GM12878 (cell line): ENCODE data around the gene COX19. TPM values are rescaled to one million over a fixed set of nuclear protein-coding genes. Genes with fewer than 3 reads are reported as not detected.

Source experiments
- ATAC-seq: fragments of 200-7000 bp; cut with Tn5 transposase; 3 replicates; pipeline ENCODE4 v1.9.1; 2020; ENCODE audit warnings: mild to moderate bottlenecking, moderate library complexity
- BruUV-seq: library from RNA; stranded (reverse); fragments of 400-500 nt; replicated peaks from 2 replicates; lab custom pipeline; 2021; lab: Mats Ljungman, UMichigan
- CTCF ChIA-PET: fragments of 300-600 bp; sonication (Branson Sonifier 250); formaldehyde crosslinking; extraction: SDS; loops from one replicate; lab custom pipeline; 2021; ENCODE audit warnings: inconsistent platforms; lab: Yijun Ruan, JAX
- POLR2A ChIA-PET: fragments of 350-600 bp; formaldehyde crosslinking; extraction: SDS; loops from one replicate; lab custom pipeline; 2021; ENCODE audit warnings: inconsistent platforms; lab: Charles Lee
- RAD21 ChIA-PET: fragments of 300-600 bp; sonication (Branson Sonifier 250); formaldehyde crosslinking; loops from one replicate; lab custom pipeline; 2023; ENCODE audit warnings: antibody characterized with exemption; ENCODE audit not compliant: unreplicated experiment; lab: Charles Lee
- SMC1A ChIA-PET: fragments of 300-600 bp; sonication (Branson Sonifier 250); formaldehyde crosslinking; loops from one replicate; lab custom pipeline; 2023; ENCODE audit not compliant: unreplicated experiment, uncharacterized antibody; lab: Charles Lee
- DNase-seq: peaks from one replicate; pipeline ENCODE4 v3.0.0-alpha.2; 2011; ENCODE audit warnings: low read depth, low spot score
- FAIRE-seq: peaks from 3 replicates; lab custom pipeline; 2011; peaks lifted over from hg19 to GRCh38; lab: Jason Lieb, UNC
- H2AFZ ChIP-seq: 2 replicates; pipeline ENCODE4 v1.6.0; 2011; ENCODE audit warnings: low read depth, low read length, control low read depth; ENCODE audit not compliant: control insufficient read depth
- H3K27ac ChIP-seq: 2 replicates; pipeline ENCODE4 v1.5.1; 2011; ENCODE audit warnings: control low read depth; ENCODE audit not compliant: control insufficient read depth, insufficient read depth
- H3K27me3 ChIP-seq, 2 experiments: replicated peaks in 1 of 2; 2 replicates each; pipeline versions ENCODE4 v1.6.0 to v1.6.1; 2011; ENCODE audit warnings: low read length in 1 of 2; ENCODE audit not compliant: control insufficient read depth in 2 of 2, insufficient read depth in 2 of 2
- H3K36me3 ChIP-seq, 2 experiments: 2 replicates each; pipeline ENCODE4 v1.5.1; 2011; ENCODE audit warnings: low read length in 1 of 2; ENCODE audit not compliant: control insufficient read depth in 2 of 2, insufficient read depth in 2 of 2
- H3K4me1 ChIP-seq: 2 replicates; pipeline ENCODE4 v1.6.1; 2011; ENCODE audit warnings: mild to moderate bottlenecking, low read length, moderate library complexity, mixed read lengths; ENCODE audit not compliant: control insufficient read depth, insufficient read depth
- H3K4me2 ChIP-seq: 2 replicates; pipeline ENCODE4 v1.6.0; 2011; ENCODE audit warnings: control low read depth; ENCODE audit not compliant: control insufficient read depth, insufficient read depth
- H3K4me3 ChIP-seq: fragments of 200-600 bp; sonication (generic); 2 replicates; pipeline ENCODE4 v1.5.1; 2016
- H3K79me2 ChIP-seq: 2 replicates; pipeline ENCODE4 v1.6.0; 2011; ENCODE audit warnings: low read length; ENCODE audit not compliant: control insufficient read depth, insufficient read depth
- H3K9ac ChIP-seq: 2 replicates; pipeline ENCODE4 v1.8.0; 2011; ENCODE audit warnings: low read length, control low read depth, mixed read lengths; ENCODE audit not compliant: control insufficient read depth, insufficient read depth
- H3K9me3 ChIP-seq: replicated peaks from 3 replicates; pipeline ENCODE4 v1.5.1; 2011; ENCODE audit warnings: mild to moderate bottlenecking, low read length; ENCODE audit not compliant: control insufficient read depth, insufficient read depth
- H4K20me1 ChIP-seq: 2 replicates; pipeline ENCODE4 v1.6.0; 2011; ENCODE audit not compliant: control insufficient read depth, insufficient read depth
- NR2C2 ChIP-seq: IDR thresholded peaks from 2 replicates; pipeline ENCODE4 v1.6.1; 2011; ENCODE audit warnings: borderline replicate concordance, low read depth; ENCODE audit not compliant: control insufficient read depth, insufficient read length
- POLR2A ChIP-seq: IDR thresholded peaks from 2 replicates; pipeline ENCODE4 v1.6.1; 2011; ENCODE audit warnings: low read depth, mild to moderate bottlenecking, low read length
- SRF ChIP-seq, 2 experiments: IDR thresholded peaks; 2 replicates each; pipeline ENCODE4 v1.6.1; 2011; ENCODE audit warnings: low read depth in 2 of 2, low read length in 2 of 2, mild to moderate bottlenecking in 1 of 2, moderate library complexity in 1 of 2
- WGBS: methylation state at CpG from one replicate; pipeline ENCODE4 v1.1.6; 2016; ENCODE audit warnings: low lambda C conversion rate; ENCODE audit not compliant: insufficient replicate concordance, insufficient coverage; ENCODE audit errors: missing lambda C conversion rate; 5-methylcytosine and 5-hydroxymethylcytosine counted together
- in situ Hi-C: fragments of 300-500 bp; cut with MboI; formaldehyde crosslinking; loops from 9 replicates; pipeline ENCODE4 v1.14.3; 2018; ENCODE audit warnings: mixed read lengths
- intact Hi-C: fragments of 100-400 bp; cut with micrococcal nuclease; formaldehyde crosslinking; loops from one replicate; pipeline ENCODE4 v1.14.2; 2022; ENCODE audit not compliant: unreplicated experiment
- polyA plus RNA-seq, 11 experiments: library from polyadenylated mRNA; depleted of rRNA in 4 of 11; unstranded in 6 of 11; stranded (reverse) in 5 of 11; fragments of >200 nt; fragmentation: Nextera tagmentation in 4 of 11; fragmentation: Illumina TruSeq in 1 of 11; extraction: Ambion mirVana in 4 of 11; extraction: Trizol in 1 of 11; gene quantifications; 1 replicate in 1 of 11; 2 replicates in 10 of 11; pipeline versions ENCODE4 v1.2.1 to v1.2.3, GENCODE V29; 2011 to 2016; ENCODE audit warnings: inconsistent platforms in 2 of 11, missing spikeins in 2 of 11, low read depth in 1 of 11
- total RNA-seq, 4 experiments: library from RNA; depleted of rRNA in 3 of 4; stranded (reverse); fragments of >200 nt in 3 of 4; fragmentation: Illumina TruSeq in 1 of 4; extraction: Trizol in 1 of 4; gene quantifications; 2 replicates each; pipeline versions ENCODE4 v1.2.1 to v1.2.3, GENCODE V29; 2013 to 2021

COX19 gene
- total and polyA plus RNA-seq, 10 of the 15 experiments (the other 5 are each of a cell fraction or from before 2014, with no cell fraction given) = 3.7 to 17.9 (median 10.8) TPM

DNA sequence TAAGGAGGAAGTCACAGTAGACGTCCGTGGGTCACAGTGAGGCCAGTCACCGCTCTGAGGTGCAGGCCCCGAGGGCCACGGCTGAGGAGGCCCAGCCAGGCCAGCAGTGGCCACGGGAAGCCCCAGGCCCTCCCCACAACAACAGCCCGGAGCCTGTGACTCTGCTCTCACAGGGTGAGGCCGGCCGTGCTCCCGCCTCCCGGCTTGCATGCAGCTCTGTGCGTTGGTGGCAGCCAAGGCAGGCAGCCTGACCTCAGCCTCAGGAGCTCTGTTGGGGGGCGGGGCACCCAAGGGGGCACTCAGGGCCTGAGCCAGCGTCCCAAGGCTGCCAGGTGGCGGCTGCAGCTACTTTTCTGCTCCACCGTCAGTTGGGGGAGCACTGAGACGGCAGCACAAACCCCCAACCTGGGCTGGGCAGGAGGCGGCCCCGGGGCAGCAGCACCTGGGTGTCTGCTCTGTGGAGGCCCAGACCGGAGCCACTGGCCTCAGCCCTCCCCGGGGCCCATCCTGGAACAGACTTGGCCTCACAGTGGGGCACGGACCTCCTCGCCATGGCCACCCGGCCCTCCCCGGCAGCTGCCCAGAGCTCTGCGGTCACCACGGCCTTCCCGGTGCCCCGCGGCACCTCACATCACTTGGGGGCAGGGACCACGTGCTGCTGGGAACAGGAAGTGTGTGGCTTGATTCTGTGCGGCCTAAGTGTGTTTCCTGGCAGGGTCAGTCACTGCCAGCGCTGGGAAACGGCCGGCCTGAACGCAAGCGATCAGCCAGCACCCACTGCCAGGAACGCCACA, 20.9 kb upstream of the COX19 start:
- H3K4me1 ChIP-seq = peaks cover 20% of the 10 kb centered on the region
- no peaks in the 10 kb centered on the region for H3K9me3 ChIP-seq
- intact Hi-C loops (no loop called here), in situ Hi-C loops (loop anchor here (5.0 kb wide), 1 partner anchor 66 kb away; no protein-coding TSS in a partner anchor)
- BruUV-seq = no TSS peak
- RAD21 ChIA-PET = interaction anchor here (0.7 to 4.8 kb wide), 3 partner anchors 28 to 90 kb away, joined by 3 to 196 read pairs (median 59); no protein-coding TSS in a partner anchor
- FAIRE-seq (no peak), DNase-seq (no peak), ATAC-seq (no peak)
- WGBS = 81% methylated on average over 33 of the region's 38 CpGs
- no peak overlapping the region for H3K4me3 ChIP-seq
- H3K27me3 ChIP-seq = no peaks in the 10 kb centered on the region
- no peak overlapping the region for H3K9ac ChIP-seq
- H3K4me2 ChIP-seq = no peak overlapping the region
- no peaks in the 10 kb centered on the region for H4K20me1 ChIP-seq
- no peak overlapping the region for H2AFZ ChIP-seq
- TF ChIP-seq POLR2A (0 out of 2 replicates have a peak, but pooled peaks have one; percentile 14), NR2C2 (no peak)
- CTCF ChIA-PET = interaction anchor here (4.2 to 9.3 kb wide), 3 partner anchors 69 to 179 kb away, joined by 27 to 280 read pairs (median 115); no protein-coding TSS in a partner anchor
- no peak overlapping the region for H3K27ac ChIP-seq
- POLR2A ChIA-PET = interaction anchor here (3.6 kb wide), 1 partner anchor 70 kb away, joined by 29 read pairs; no protein-coding TSS in a partner anchor
- SMC1A ChIA-PET = interaction anchor here (4.2 to 6.2 kb wide), 3 partner anchors 26 to 90 kb away, joined by 28 to 121 read pairs (median 71); partner anchors contain the start of gene GPER1
- H3K79me2 ChIP-seq = no peaks in the 10 kb centered on the region
- peaks cover 3 to 9% of the 10 kb centered on the region in 2 experiments; a peak in 3 of 4 replicates for H3K36me3 ChIP-seq

DNA sequence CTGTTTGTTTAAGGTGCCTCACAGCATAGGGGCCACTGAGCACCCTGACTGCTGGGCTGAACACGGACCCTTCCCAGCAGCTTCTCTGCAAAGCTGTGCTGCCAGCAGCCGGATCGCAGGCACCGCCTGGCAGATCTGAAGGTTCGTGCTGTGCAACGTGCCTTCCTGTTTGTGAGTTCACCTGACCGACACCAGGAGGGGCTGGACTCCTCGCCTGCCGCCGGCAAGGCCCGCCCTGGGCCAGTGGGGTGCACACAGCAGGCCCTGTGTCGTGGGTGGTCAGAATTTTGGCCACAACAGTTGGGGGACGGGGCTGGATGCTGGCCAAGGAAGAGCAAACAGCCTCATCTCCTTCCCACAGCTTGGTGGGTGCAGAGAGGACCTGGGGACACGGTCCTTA, 20.2 kb upstream of the COX19 start:
- peaks cover 3 to 9% of the 10 kb centered on the region in 2 experiments; a peak in 3 of 4 replicates for H3K36me3 ChIP-seq
- peak; percentile 40; the same call in 1 of the 2 replicates for TF ChIP-seq POLR2A
- TF ChIP-seq SRF (IDR thresholded peaks at IDR 0.05; ENCODE audit: low read depth in 2 of 2, low read length in 2 of 2) = no peak
- DNase-seq (no peak), ATAC-seq (no peak), FAIRE-seq (no peak)
- H3K27ac ChIP-seq = no peak overlapping the region
- H3K4me3 ChIP-seq = no peak overlapping the region
- no peak overlapping the region for H3K4me2 ChIP-seq
- BruUV-seq = no TSS peak
- intact Hi-C loops (no loop called here), in situ Hi-C loops (loop anchor here (5.0 kb wide), 1 partner anchor 67 kb away; no protein-coding TSS in a partner anchor)
- H3K27me3 ChIP-seq = no peaks in the 10 kb centered on the region
- no peaks in the 10 kb centered on the region for H3K9me3 ChIP-seq
- 87% methylated on average over 14 of the region's 14 CpGs for WGBS
- no peaks in the 10 kb centered on the region for H4K20me1 ChIP-seq
- H3K9ac ChIP-seq = no peak overlapping the region
- peaks cover 14% of the 10 kb centered on the region for H3K4me1 ChIP-seq
- H3K79me2 ChIP-seq = no peaks in the 10 kb centered on the region
- ChIA-PET CTCF (interaction anchor here (0.9 to 9.3 kb wide), 9 partner anchors 28 to 187 kb away, joined by 3 to 280 read pairs (median 12); no protein-coding TSS in a partner anchor), RAD21 (interaction anchor here (4.0 to 4.8 kb wide), 4 partner anchors 18 to 181 kb away, joined by 30 to 196 read pairs (median 50); no protein-coding TSS in a partner anchor), SMC1A (interaction anchor here (3.4 to 6.2 kb wide), 7 partner anchors 27 to 180 kb away, joined by 7 to 121 read pairs (median 28); partner anchors contain the start of genes GPER1 and GPR146), POLR2A (interaction anchor here (3.6 kb wide), 1 partner anchor 70 kb away, joined by 29 read pairs; no protein-coding TSS in a partner anchor)
- H2AFZ ChIP-seq = no peak overlapping the region
